ENCODE measurements around the gene NCOA1. TPM values are rescaled to one million over a fixed set of nuclear protein-coding genes. Genes with fewer than 3 reads are reported as not detected.

NCOA1 gene
- total RNA-seq, 1 experiment from 2014 or later = 27.5 TPM

DNA sequence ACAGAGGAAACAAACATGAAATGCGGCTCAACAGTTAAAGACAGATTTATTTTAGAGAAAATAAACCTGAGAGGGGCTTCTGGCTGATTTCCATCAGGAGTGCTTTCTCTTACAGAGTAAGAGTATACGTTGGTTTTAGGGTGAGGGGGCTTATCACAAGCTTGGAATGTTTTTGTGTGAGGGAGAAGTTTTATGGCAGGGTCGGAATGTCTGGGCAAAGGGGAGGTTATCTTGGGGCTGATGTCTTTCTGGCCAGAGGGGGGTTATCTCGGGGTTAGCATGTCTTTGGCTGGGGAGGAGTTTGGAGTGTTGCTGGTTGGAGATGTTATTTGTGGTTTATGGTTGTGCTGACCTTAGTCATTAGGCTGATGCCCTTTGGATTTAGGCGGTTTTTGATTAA, 280.0 kb downstream of the NCOA1 start:
- no peak overlapping the region for H3K4me3 ChIP-seq (ENCODE audit: low read depth, low read length, poor library complexity, severe bottlenecking)
- no peak for DNase-seq (ENCODE audit: low spot score)
- no peaks in the 10 kb centered on the region for H3K9me3 ChIP-seq (ENCODE audit: low read depth, low read length, poor library complexity, severe bottlenecking)
- TF ChIP-seq EZH2 (IDR thresholded peaks at IDR 0.05; ENCODE audit: borderline replicate concordance, low read depth, low read length, poor library complexity, severe bottlenecking) = no peak
- TF ChIP-seq, protein P1, sequence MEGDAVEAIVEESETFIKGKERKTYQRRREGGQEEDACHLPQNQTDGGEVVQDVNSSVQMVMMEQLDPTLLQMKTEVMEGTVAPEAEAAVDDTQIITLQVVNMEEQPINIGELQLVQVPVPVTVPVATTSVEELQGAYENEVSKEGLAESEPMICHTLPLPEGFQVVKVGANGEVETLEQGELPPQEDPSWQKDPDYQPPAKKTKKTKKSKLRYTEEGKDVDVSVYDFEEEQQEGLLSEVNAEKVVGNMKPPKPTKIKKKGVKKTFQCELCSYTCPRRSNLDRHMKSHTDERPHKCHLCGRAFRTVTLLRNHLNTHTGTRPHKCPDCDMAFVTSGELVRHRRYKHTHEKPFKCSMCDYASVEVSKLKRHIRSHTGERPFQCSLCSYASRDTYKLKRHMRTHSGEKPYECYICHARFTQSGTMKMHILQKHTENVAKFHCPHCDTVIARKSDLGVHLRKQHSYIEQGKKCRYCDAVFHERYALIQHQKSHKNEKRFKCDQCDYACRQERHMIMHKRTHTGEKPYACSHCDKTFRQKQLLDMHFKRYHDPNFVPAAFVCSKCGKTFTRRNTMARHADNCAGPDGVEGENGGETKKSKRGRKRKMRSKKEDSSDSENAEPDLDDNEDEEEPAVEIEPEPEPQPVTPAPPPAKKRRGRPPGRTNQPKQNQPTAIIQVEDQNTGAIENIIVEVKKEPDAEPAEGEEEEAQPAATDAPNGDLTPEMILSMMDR (conservative IDR thresholded peaks at IDR 0.05; ENCODE audit: low read depth, low read length) = no peak
- H3K36me3 ChIP-seq (ENCODE audit: insufficient read depth, low read length, poor library complexity, severe bottlenecking) = peaks cover 10% of the 10 kb centered on the region
- BruUV-seq (replicated peaks) = no TSS peak
- intact Hi-C loops (cut with micrococcal nuclease; ENCODE audit: unreplicated experiment) = no loop called here
- H3K4me1 ChIP-seq (ENCODE audit: insufficient read depth, low read length, poor library complexity, severe bottlenecking) = no peaks in the 10 kb centered on the region
- CTCF ChIA-PET = no interaction called here
- no peaks in the 10 kb centered on the region for H3K27me3 ChIP-seq (replicated peaks; ENCODE audit: insufficient read depth, low read depth, low read length, poor library complexity)
- no peak overlapping the region for H3K27ac ChIP-seq (ENCODE audit: low read depth, low read length, poor library complexity, severe bottlenecking)
- POLR2A ChIA-PET (ENCODE audit: low non-redundant PET) = no interaction called here

DNA sequence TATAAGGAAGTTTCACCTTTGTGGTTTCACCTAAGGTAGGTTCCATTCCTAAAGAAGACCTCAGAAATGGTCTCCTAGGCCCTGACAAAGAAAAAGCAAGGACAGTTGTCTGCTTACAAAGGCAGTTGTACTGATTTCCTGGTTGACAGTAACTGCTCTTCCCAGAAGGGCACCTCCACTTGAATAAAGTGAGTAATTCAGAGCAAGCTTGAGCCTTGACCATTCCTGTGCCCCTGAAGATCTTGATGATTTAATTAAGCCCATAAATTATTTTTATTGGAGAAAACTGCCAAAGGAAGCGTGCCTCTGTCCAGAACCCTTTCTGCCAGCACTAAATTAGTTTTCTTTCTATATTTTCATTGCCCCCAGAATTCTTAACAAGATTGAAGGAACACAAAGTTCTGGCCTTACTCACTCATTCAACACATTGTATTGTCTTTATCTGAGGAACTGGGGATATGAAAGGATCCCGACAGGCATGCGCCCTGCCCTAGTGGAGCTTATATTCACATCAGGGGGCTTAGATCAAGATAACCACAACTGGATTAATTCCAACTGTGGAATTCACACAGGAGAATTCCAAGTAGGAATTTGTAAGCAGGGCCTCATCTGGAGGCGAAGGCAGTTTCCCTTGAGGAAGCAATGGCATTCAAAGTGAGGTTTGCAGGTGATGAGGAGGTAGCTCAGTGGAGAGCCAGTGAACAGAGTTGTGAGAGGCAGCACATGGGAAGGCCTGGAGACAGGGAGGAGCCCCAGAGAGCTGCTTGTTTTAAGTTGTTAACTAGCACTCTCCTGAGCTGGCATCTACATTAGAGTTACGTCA, 280.9 kb downstream of the NCOA1 start:
- ChIA-PET CTCF (no interaction called here), POLR2A (ENCODE audit: low non-redundant PET) (no interaction called here)
- Histone ChIP-seq H3K27ac (ENCODE audit: low read depth, low read length, poor library complexity, severe bottlenecking) (no peak overlapping the region), H3K36me3 (ENCODE audit: insufficient read depth, low read length, poor library complexity, severe bottlenecking) (peaks cover 10% of the 10 kb centered on the region), H3K9me3 (ENCODE audit: low read depth, low read length, poor library complexity, severe bottlenecking) (no peaks in the 10 kb centered on the region), H3K4me1 (ENCODE audit: insufficient read depth, low read length, poor library complexity, severe bottlenecking) (no peaks in the 10 kb centered on the region), H3K4me3 (ENCODE audit: low read depth, low read length, poor library complexity, severe bottlenecking) (no peak overlapping the region), H3K27me3 (replicated peaks; ENCODE audit: insufficient read depth, low read depth, low read length, poor library complexity) (no peaks in the 10 kb centered on the region)
- TF ChIP-seq EZH2 (IDR thresholded peaks at IDR 0.05; ENCODE audit: borderline replicate concordance, low read depth, low read length, poor library complexity, severe bottlenecking) = no peak
- TF ChIP-seq, protein P1 (conservative IDR thresholded peaks at IDR 0.05; ENCODE audit: low read depth, low read length) = no peak
- no TSS peak for BruUV-seq (replicated peaks)
- intact Hi-C loops (cut with micrococcal nuclease; ENCODE audit: unreplicated experiment) = no loop called here
- no peak for DNase-seq (ENCODE audit: low spot score)

DNA sequence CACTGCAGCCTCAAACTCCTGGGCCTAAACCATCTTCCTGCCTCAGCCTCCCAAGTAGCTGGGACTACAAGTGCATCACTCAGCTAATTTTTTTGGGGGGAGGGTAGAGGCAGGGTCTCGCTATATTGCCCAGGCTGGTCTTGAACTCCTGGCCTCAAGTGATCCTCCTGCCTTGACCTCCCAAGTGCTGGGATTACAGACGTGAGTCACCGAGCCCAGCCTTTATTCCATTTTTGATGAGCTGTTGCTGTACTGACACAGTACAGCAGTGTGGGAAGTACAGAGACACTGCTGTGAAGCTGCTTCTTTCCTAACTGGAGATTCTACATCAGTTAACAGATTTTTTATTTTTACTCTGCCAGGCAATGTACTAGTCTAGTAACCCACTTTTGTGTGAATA, 283.3 kb downstream of the NCOA1 start:
- H3K9me3 ChIP-seq (ENCODE audit: low read depth, low read length, poor library complexity, severe bottlenecking) = no peaks in the 10 kb centered on the region
- intact Hi-C loops (cut with micrococcal nuclease; ENCODE audit: unreplicated experiment) = no loop called here
- POLR2A ChIA-PET (ENCODE audit: low non-redundant PET) = no interaction called here
- no peak overlapping the region for H3K4me3 ChIP-seq (ENCODE audit: low read depth, low read length, poor library complexity, severe bottlenecking)
- H3K4me1 ChIP-seq (ENCODE audit: insufficient read depth, low read length, poor library complexity, severe bottlenecking) = no peaks in the 10 kb centered on the region
- no TSS peak for BruUV-seq (replicated peaks)
- DNase-seq (ENCODE audit: low spot score) = no peak
- H3K36me3 ChIP-seq (ENCODE audit: insufficient read depth, low read length, poor library complexity, severe bottlenecking) = peaks cover 7% of the 10 kb centered on the region
- TF ChIP-seq EZH2 (IDR thresholded peaks at IDR 0.05; ENCODE audit: borderline replicate concordance, low read depth, low read length, poor library complexity, severe bottlenecking) = no peak
- TF ChIP-seq, protein P1 (conservative IDR thresholded peaks at IDR 0.05; ENCODE audit: low read depth, low read length) = no peak
- CTCF ChIA-PET = no interaction called here
- H3K27ac ChIP-seq (ENCODE audit: low read depth, low read length, poor library complexity, severe bottlenecking) = no peak overlapping the region
- no peaks in the 10 kb centered on the region for H3K27me3 ChIP-seq (replicated peaks; ENCODE audit: insufficient read depth, low read depth, low read length, poor library complexity)

All from A673 (cell line).